HepG2 (cell line): ENCODE measurements around the gene SEPTIN10. TPM values are rescaled to one million over a fixed set of nuclear protein-coding genes. Genes with fewer than 3 reads are reported as not detected.

Source experiments
- BRCA1 ChIP-seq: sonication (generic); formaldehyde crosslinking; IDR thresholded peaks from 2 replicates; pipeline ENCODE4 v1.4.0; 2020; ENCODE audit warnings: missing genetic modification reagents
- CERS6 ChIP-seq: sonication (generic); formaldehyde crosslinking; IDR thresholded peaks from 2 replicates; pipeline ENCODE4 v1.5.0; 2020; ENCODE audit warnings: missing genetic modification reagents
- CHD2 ChIP-seq: IDR thresholded peaks from 2 replicates; pipeline ENCODE4 v1.6.1; 2011; ENCODE audit warnings: low read depth, low read length, improper control_type of control experiment
- DR1 ChIP-seq: sonication (generic); formaldehyde crosslinking; IDR thresholded peaks from 2 replicates; pipeline ENCODE4 v1.8.0; 2021; ENCODE audit warnings: mild to moderate bottlenecking, missing genetic modification reagents, inconsistent platforms
- E2F1 ChIP-seq: sonication (generic); formaldehyde crosslinking; IDR thresholded peaks from 2 replicates; pipeline ENCODE4 v1.5.0; 2020; ENCODE audit warnings: missing genetic modification reagents
- GTF2F1 ChIP-seq: fragments of 150-350 bp; IDR thresholded peaks from 2 replicates; pipeline ENCODE4 v1.6.1; 2014; ENCODE audit warnings: low read length
- HIC2 ChIP-seq: sonication (generic); formaldehyde crosslinking; IDR thresholded peaks from 2 replicates; pipeline ENCODE4 v1.9.0; 2022; ENCODE audit warnings: low read depth, missing genetic modification reagents
- HNF4G ChIP-seq, 2 experiments: sonication (generic) in 1 of 2; formaldehyde crosslinking in 1 of 2; IDR thresholded peaks; 2 replicates each; pipeline versions ENCODE4 v1.4.0 to v1.6.1; 2011 to 2020; ENCODE audit warnings: borderline replicate concordance in 2 of 2, low read depth in 2 of 2, mild to moderate bottlenecking in 2 of 2, low read length in 1 of 2, missing genetic modification reagents in 1 of 2, moderate library complexity in 1 of 2
- JDP2 ChIP-seq: sonication (generic); formaldehyde crosslinking; IDR thresholded peaks from 2 replicates; pipeline ENCODE4 v1.8.1; 2022; ENCODE audit warnings: missing genetic modification reagents, borderline replicate concordance
- KLF12 ChIP-seq: sonication (generic); formaldehyde crosslinking; IDR thresholded peaks from 2 replicates; pipeline ENCODE4 v1.4.0; 2020; ENCODE audit warnings: missing genetic modification reagents, borderline replicate concordance
- MEF2D ChIP-seq: sonication (generic); formaldehyde crosslinking; IDR thresholded peaks from 2 replicates; pipeline ENCODE4 v1.5.1; 2020; ENCODE audit warnings: mild to moderate bottlenecking, missing genetic modification reagents
- POLR2A ChIP-seq, 2 experiments: IDR thresholded peaks; 2 replicates each; pipeline ENCODE4 v1.6.1; 2011; ENCODE audit warnings: low read depth in 2 of 2, low read length in 2 of 2, mild to moderate bottlenecking in 1 of 2, moderate library complexity in 1 of 2; ENCODE audit not compliant: insufficient read depth in 1 of 2
- TCF7 ChIP-seq: sonication (generic); IDR thresholded peaks from 2 replicates; pipeline ENCODE4 v1.6.1; 2016; ENCODE audit warnings: antibody characterized with exemption, low read depth
- TOPORS ChIP-seq: sonication (generic); formaldehyde crosslinking; IDR thresholded peaks from 2 replicates; pipeline ENCODE4 v1.8.0; 2023; ENCODE audit warnings: mild to moderate bottlenecking, missing genetic modification reagents
- XBP1 ChIP-seq: sonication (generic); formaldehyde crosslinking; IDR thresholded peaks from 2 replicates; pipeline ENCODE4 v1.5.0; 2020; ENCODE audit warnings: missing genetic modification reagents
- ZBTB43 ChIP-seq: sonication (generic); formaldehyde crosslinking; conservative IDR thresholded peaks from 2 replicates; pipeline ENCODE4 v1.4.0; 2020; ENCODE audit warnings: missing genetic modification reagents
- ZFP36 ChIP-seq: fragments of 150-350 bp; IDR thresholded peaks from 2 replicates; pipeline ENCODE4 v1.6.1; 2018; ENCODE audit warnings: borderline replicate concordance, low read length, low read depth; ENCODE audit not compliant: partially characterized antibody
- ZNF121 ChIP-seq: sonication (generic); formaldehyde crosslinking; IDR thresholded peaks from 2 replicates; pipeline ENCODE4 v1.5.0; 2020; ENCODE audit warnings: mild to moderate bottlenecking, missing genetic modification reagents
- ZNF143 ChIP-seq: sonication (generic); formaldehyde crosslinking; IDR thresholded peaks from 2 replicates; pipeline ENCODE4 v1.4.0; 2020; ENCODE audit warnings: missing genetic modification reagents
- ZNF235 ChIP-seq: sonication (generic); formaldehyde crosslinking; IDR thresholded peaks from 2 replicates; pipeline ENCODE4 v1.8.1; 2023; ENCODE audit warnings: mild to moderate bottlenecking, missing genetic modification reagents, borderline replicate concordance
- ZNF333 ChIP-seq: sonication (generic); formaldehyde crosslinking; IDR thresholded peaks from 2 replicates; pipeline ENCODE4 v1.4.0; 2020; ENCODE audit warnings: mild to moderate bottlenecking, missing genetic modification reagents, borderline replicate concordance
- ZNF343 ChIP-seq: sonication (generic); formaldehyde crosslinking; IDR thresholded peaks from 2 replicates; pipeline ENCODE4 v1.4.0; 2020; ENCODE audit warnings: mild to moderate bottlenecking, missing genetic modification reagents
- ZNF550 ChIP-seq: sonication (generic); formaldehyde crosslinking; IDR thresholded peaks from 2 replicates; pipeline ENCODE4 v1.4.0; 2020; ENCODE audit warnings: mild to moderate bottlenecking, missing genetic modification reagents, borderline replicate concordance
- ZNF652 ChIP-seq: IDR thresholded peaks from 2 replicates; pipeline ENCODE4 v1.6.1; 2016; ENCODE audit warnings: low read depth, borderline replicate concordance
- ZNF709 ChIP-seq: sonication (generic); formaldehyde crosslinking; IDR thresholded peaks from 2 replicates; pipeline ENCODE4 v1.5.0; 2020; ENCODE audit warnings: mild to moderate bottlenecking, missing genetic modification reagents
- ZNF773 ChIP-seq: sonication (generic); formaldehyde crosslinking; IDR thresholded peaks from 2 replicates; pipeline ENCODE4 v1.4.0; 2020; ENCODE audit warnings: missing genetic modification reagents, borderline replicate concordance
- ZNF839 ChIP-seq: sonication (generic); formaldehyde crosslinking; IDR thresholded peaks from 2 replicates; pipeline ENCODE4 v1.4.0; 2020; ENCODE audit warnings: missing genetic modification reagents, mild to moderate bottlenecking, borderline replicate concordance
- polyA plus RNA-seq, 8 experiments: library from polyadenylated mRNA; depleted of rRNA in 3 of 8; stranded (reverse) in 7 of 8; unstranded in 1 of 8; fragments of >200 nt; fragmentation: Illumina TruSeq in 4 of 8; extraction: Trizol in 4 of 8; gene quantifications; 2 replicates each; pipeline versions ENCODE4 v1.2.1 to v1.2.3, GENCODE V29; 2011 to 2016; ENCODE audit warnings: low read depth in 4 of 8, missing spikeins in 1 of 8, mixed read lengths in 1 of 8; ENCODE audit not compliant: insufficient read depth in 1 of 8
- total RNA-seq, 5 experiments: library from RNA; depleted of rRNA; stranded (reverse); fragments of >200 nt; fragmentation: Illumina TruSeq; extraction: Trizol; gene quantifications; 2 replicates each; pipeline ENCODE4 v1.2.3, GENCODE V29; 2016; ENCODE audit warnings: low read depth in 1 of 5

SEPTIN10 gene
- total and polyA plus RNA-seq, 2 of the 13 experiments (the other 11 are each of a cell fraction or from before 2014, with no cell fraction given): 45.8 to 67.5 TPM

DNA sequence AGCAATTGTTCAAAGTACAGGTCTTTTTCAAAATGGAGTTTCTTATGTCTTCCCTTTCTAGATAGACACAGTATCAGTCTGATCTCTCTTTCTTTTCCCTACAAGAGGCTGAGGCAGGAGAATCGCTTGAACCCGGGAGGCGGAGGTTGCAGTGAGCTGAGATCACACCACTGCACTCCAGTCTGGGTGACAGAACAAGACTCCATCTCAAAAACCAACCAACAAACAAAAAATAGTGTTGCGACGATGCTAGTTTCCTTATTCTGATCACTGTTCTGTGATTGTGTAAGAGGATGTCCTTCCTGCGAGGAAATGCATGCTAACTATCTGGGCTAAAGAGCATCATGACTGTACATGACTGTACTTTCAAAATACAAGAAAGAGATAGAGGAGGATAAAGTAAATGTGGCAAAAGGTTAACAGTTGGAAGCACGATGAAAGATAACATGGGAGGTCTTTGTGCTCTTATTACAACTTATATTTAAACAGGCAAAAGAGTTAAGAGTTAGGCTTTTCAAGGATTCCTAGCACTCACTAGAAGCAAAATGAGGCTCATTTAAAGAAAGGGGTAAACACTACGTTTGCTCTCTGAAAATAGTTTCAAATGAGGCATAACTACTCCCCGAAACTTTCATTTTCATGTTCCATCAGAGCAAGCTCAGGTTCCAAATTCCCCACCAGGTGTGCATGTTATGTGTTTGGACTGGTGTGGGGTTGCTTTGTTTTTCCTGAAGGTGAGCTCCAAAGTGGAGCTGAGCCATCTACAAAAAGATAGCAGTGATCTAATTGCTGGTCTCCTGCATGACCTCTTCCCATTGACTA is 24.2 kb upstream of the SEPTIN10 start (continued):
- TF ChIP-seq HIC2 (CRISPR knock-in tag) (no peak), MEF2D (peak; percentile 36; the same call in 1 of the 2 replicates), ZFP36 (no peak), ZNF143 (CRISPR knock-in tag) (no peak), E2F1 (no peak), ZNF652 (CRISPR knock-in tag) (no peak), ZNF839 (CRISPR knock-in tag) (no peak), DR1 (CRISPR knock-in tag) (no peak), ZNF343 (no peak), ZNF235 (CRISPR knock-in tag) (no peak), CHD2 (no peak), ZBTB43 (no peak), BRCA1 (CRISPR knock-in tag) (no peak), HNF4G (IDR thresholded peaks at IDR 0.05; ENCODE audit: borderline replicate concordance, low read depth, low read length) (no peak), HNF4G (CRISPR knock-in tag; IDR thresholded peaks at IDR 0.05; ENCODE audit: borderline replicate concordance, low read depth) (no peak), ZNF709 (CRISPR knock-in tag) (no peak), POLR2A (IDR thresholded peaks at IDR 0.05; ENCODE audit: insufficient read depth in 1 of 2, low read depth in 2 of 2, low read length in 2 of 2) (no peak), ZNF550 (CRISPR knock-in tag) (no peak), ZNF333 (no peak), JDP2 (CRISPR knock-in tag) (no peak), KLF12 (CRISPR knock-in tag) (no peak), TCF7 (no peak), XBP1 (CRISPR knock-in tag) (no peak), TOPORS (CRISPR knock-in tag) (no peak), ZNF121 (no peak), ZNF773 (CRISPR knock-in tag) (no peak), GTF2F1 (no peak), CERS6 (no peak)
